Naive thymus-derived CD8-positive, alpha-beta T cell (primary cell): ENCODE results near the gene NKAPD1. TPM values are rescaled to one million over a fixed set of nuclear protein-coding genes. Genes with fewer than 3 reads are reported as not detected.

ENCODE experiments used
- ATAC-seq, 2 donors: fragments of 150-1000 bp; cut with Tn5 transposase in 1 of 2; sonication (Bioruptor Pico), chemical (Tn5 transposase) in 1 of 2; 1 replicate in 1 of 2; 2 replicates in 1 of 2; pipeline ENCODE4 v1.10.0; 2021; ENCODE audit warnings: mild to moderate bottlenecking in 2 of 2, moderate library complexity in 2 of 2
- POLR2A ChIA-PET: fragments of 350-600 bp; sonication (Branson Sonifier 250); formaldehyde crosslinking; loops from one replicate; lab custom pipeline; 2021; ENCODE audit warnings: antibody characterized with exemption; lab: Charles Lee
- DNase-seq, 10 donors: peaks; one replicate each; pipeline versions ENCODE4 v3.0.0 to v3.0.0-alpha.2; 2020 to 2022
- H3K27ac Mint-ChIP-seq, 10 donors: one replicate each; pipeline ENCODE4 v1.8.0; 2020 to 2022; ENCODE audit warnings: mild to moderate bottlenecking in 10 of 10, mixed read lengths in 10 of 10, moderate library complexity in 4 of 10, inconsistent platforms in 1 of 10
- H3K27me3 Mint-ChIP-seq, 5 donors: one replicate each; pipeline ENCODE4 v1.8.0; 2021 to 2022; ENCODE audit warnings: mixed read lengths in 5 of 5
- H3K36me3 Mint-ChIP-seq, 3 donors: one replicate each; pipeline ENCODE4 v1.8.0; 2020 to 2022; ENCODE audit warnings: mixed read lengths in 3 of 3, mild to moderate bottlenecking in 2 of 3, inconsistent platforms in 1 of 3
- H3K4me1 Mint-ChIP-seq, 4 donors: one replicate each; pipeline ENCODE4 v1.8.0; 2021 to 2022; ENCODE audit warnings: mixed read lengths in 4 of 4
- H3K4me3 Mint-ChIP-seq, 10 donors: one replicate each; pipeline ENCODE4 v1.8.0; 2020 to 2022; ENCODE audit warnings: mild to moderate bottlenecking in 10 of 10, mixed read lengths in 10 of 10, moderate library complexity in 6 of 10, inconsistent platforms in 1 of 10
- H3K9me3 Mint-ChIP-seq, 9 donors: one replicate each; pipeline ENCODE4 v1.8.0; 2020 to 2022; ENCODE audit warnings: mixed read lengths in 9 of 9, mild to moderate bottlenecking in 3 of 9, inconsistent platforms in 1 of 9, moderate library complexity in 1 of 9
- polyA plus RNA-seq, 3 donors: library from polyadenylated mRNA; unstranded; fragments of 300-500 nt; fragmentation: Illumina TruSeq; gene quantifications; one replicate each; pipeline ENCODE4 v1.2.3, GENCODE V29; 2021
- total RNA-seq, 8 experiments: library from RNA in 2 of 8; stranded (reverse) in 2 of 8; gene quantifications; one replicate each; pipeline ENCODE4 v1.2.3 and lab custom pipeline; 2021 to 2026

The NKAPD1 gene
- total and polyA plus RNA-seq, 5 experiments from 2014 or later = 9.8 to 21.7 (median 12.6) TPM

- H3K4me1 Mint-ChIP-seq = peaks cover 0 to 4% (median under 1%) of the 10 kb centered on the region in 4 donors
- H3K27me3 Mint-ChIP-seq = no peaks in the 10 kb centered on the region
- H3K36me3 Mint-ChIP-seq = peaks cover 0 to 3% (median 0%) of the 10 kb centered on the region in 3 donors
- H3K4me3 Mint-ChIP-seq = no peak overlapping the region
- ATAC-seq (no peak), DNase-seq (no peak)
- no peaks in the 10 kb centered on the region for H3K9me3 Mint-ChIP-seq
- POLR2A ChIA-PET = no interaction called here
- no peak overlapping the region for H3K27ac Mint-ChIP-seq
Measured at GRCh38 chr11:112128483-112129121, 54.5 kb downstream of the NKAPD1 start.

DNA sequence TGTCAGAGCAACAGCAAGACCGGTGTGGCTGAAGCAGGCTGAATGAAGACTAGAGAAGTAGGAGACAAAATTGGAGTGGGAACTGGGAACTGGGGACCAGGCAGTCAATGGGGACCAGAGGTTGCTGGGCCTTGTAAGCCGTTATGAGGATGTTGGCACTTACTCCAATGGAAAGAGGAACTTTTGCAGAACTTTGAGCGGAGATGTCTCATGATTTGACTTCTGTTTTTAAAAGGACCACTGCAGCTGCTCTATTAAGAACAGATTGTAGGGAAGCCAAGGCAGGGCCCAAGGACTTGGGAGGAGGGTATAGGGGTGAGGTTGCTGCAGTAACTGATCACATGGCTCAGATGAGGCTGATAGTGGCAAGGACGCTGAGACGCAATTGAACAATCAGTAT, 55.6 kb downstream of the NKAPD1 start:
- Mint-ChIP-seq H3K4me1 (peaks cover 0 to 4% (median under 1%) of the 10 kb centered on the region in 4 donors), H3K9me3 (no peaks in the 10 kb centered on the region), H3K4me3 (no peak overlapping the region), H3K36me3 (peaks cover 0 to 3% (median 0%) of the 10 kb centered on the region in 3 donors), H3K27me3 (no peaks in the 10 kb centered on the region), H3K27ac (no peak overlapping the region)
- ATAC-seq = no peak
- DNase-seq = no peak
- POLR2A ChIA-PET = no interaction called here

DNA sequence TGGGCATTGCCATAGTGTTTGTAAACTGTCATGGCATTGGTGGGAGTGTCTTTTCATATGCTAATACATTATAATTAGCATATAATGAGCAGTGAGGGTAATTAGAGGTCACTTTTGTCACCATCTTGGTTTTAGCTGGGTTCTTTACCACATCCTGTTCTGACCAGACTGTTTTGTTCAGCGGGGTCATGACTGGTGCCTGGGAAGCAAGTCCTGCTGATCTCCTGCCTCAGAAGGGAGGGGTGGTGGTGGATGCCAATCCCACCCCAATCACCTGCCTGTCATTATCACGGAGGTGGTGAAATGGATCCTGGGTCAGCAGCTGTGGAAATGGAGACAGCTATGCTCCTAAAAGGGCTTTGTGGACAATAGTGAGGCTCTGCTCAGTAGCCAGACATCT, 58.6 kb downstream of the NKAPD1 start:
- no peak for ATAC-seq
- Mint-ChIP-seq H3K27ac (no peak overlapping the region), H3K4me1 (peaks cover 0 to 4% (median 0%) of the 10 kb centered on the region in 4 donors)

DNA sequence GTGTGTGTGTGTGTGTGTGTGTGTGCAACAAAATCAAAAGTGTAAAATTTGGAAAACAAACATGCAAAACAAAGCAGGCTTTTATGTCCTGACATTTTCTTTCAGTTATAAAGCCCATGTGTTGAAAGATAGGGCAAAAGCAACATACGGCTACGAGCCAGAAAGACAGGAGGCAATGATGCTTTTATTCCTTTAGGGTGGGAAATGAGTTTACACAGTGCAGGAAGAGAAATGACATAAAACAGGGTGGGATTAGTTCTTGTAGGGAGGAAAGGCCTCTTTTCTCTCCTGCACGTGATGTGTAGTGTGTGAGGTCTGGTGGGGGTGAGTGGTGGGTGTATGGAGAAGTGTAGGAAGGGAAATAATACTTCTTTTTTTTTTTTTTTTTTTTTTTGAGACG, 60.4 kb downstream of the NKAPD1 start:
- H3K4me1 Mint-ChIP-seq = peaks cover 0 to 4% (median 0%) of the 10 kb centered on the region in 4 donors
- no peak overlapping the region for H3K27ac Mint-ChIP-seq
- DNase-seq (no peak), ATAC-seq (no peak)
- POLR2A ChIA-PET = no interaction called here
- H3K27me3 Mint-ChIP-seq = no peaks in the 10 kb centered on the region
- no peak overlapping the region for H3K4me3 Mint-ChIP-seq
- H3K36me3 Mint-ChIP-seq = peaks cover 0 to 3% (median 0%) of the 10 kb centered on the region in 3 donors
- no peaks in the 10 kb centered on the region for H3K9me3 Mint-ChIP-seq

More for the DNA sequence above, 58.6 kb downstream of the NKAPD1 start:
- no peak for DNase-seq
- POLR2A ChIA-PET = no interaction called here
- H3K27me3 Mint-ChIP-seq = no peaks in the 10 kb centered on the region
- no peak overlapping the region for H3K4me3 Mint-ChIP-seq
- peaks cover 0 to 3% (median 0%) of the 10 kb centered on the region in 3 donors for H3K36me3 Mint-ChIP-seq
- H3K9me3 Mint-ChIP-seq = no peaks in the 10 kb centered on the region

Other genes with a start within 250 kb of the NKAPD1 start
- gene ALG9, start 202.7 kb upstream of the NKAPD1 start, total RNA-seq = 10 to 100 TPM; 24.2 to 28.6 TPM
- 10 to 100 TPM in 2 of 3 donors, 1 to 10 TPM in 1; 6.4 to 13.1 (median 11.9) TPM for gene ALG9, start 202.7 kb upstream of the NKAPD1 start, polyA plus RNA-seq
- gene FDXACB1, start 195.1 kb upstream of the NKAPD1 start, total RNA-seq = 1 to 10 TPM; 5.9 to 6.1 TPM
- gene FDXACB1, start 195.1 kb upstream of the NKAPD1 start, polyA plus RNA-seq = 1 to 10 TPM; 7.5 to 8.3 (median 7.6) TPM
- 10 to 100 TPM; 22.9 to 25.6 TPM for gene CFAP68, start 194.8 kb upstream of the NKAPD1 start, total RNA-seq
- 10 to 100 TPM; 29.5 to 33.5 (median 33.4) TPM for gene CFAP68, start 194.8 kb upstream of the NKAPD1 start, polyA plus RNA-seq
- not detected for gene CRYAB, start 162.5 kb upstream of the NKAPD1 start, total RNA-seq
- not detected for gene CRYAB, start 162.5 kb upstream of the NKAPD1 start, polyA plus RNA-seq
- under 1 TPM in 1 of 2 experiments, not detected in 1; 0.27 TPM for gene HSPB2, start 161.6 kb upstream of the NKAPD1 start, total RNA-seq
- not detected for gene HSPB2, start 161.6 kb upstream of the NKAPD1 start, polyA plus RNA-seq
- not detected for gene C11orf52, start 155.4 kb upstream of the NKAPD1 start, total RNA-seq
- not detected for gene C11orf52, start 155.4 kb upstream of the NKAPD1 start, polyA plus RNA-seq
- 1 to 10 TPM in 1 of 2 experiments, under 1 TPM in 1; 0.80 to 1.2 TPM for gene DIXDC1, start 137.0 kb upstream of the NKAPD1 start, total RNA-seq
- gene DIXDC1, start 137.0 kb upstream of the NKAPD1 start, polyA plus RNA-seq = 1 to 10 TPM in 1 of 3 donors, under 1 TPM in 2; 0.27 to 5.7 (median 0.81) TPM
- 10 to 100 TPM; 20.0 to 20.5 TPM for gene DLAT, start 48.9 kb upstream of the NKAPD1 start, total RNA-seq
- gene DLAT, start 48.9 kb upstream of the NKAPD1 start, polyA plus RNA-seq = 10 to 100 TPM; 22.4 to 26.1 (median 24.5) TPM
- gene PIH1D2, start 282 bp upstream of the NKAPD1 start, total RNA-seq = not detected
- gene PIH1D2, start 282 bp upstream of the NKAPD1 start, polyA plus RNA-seq = under 1 TPM in 2 of 3 donors, not detected in 1; 0.50 to 0.87 TPM
- gene TIMM8B, start 12.5 kb downstream of the NKAPD1 start, total RNA-seq = 10 to 100 TPM; 26.2 to 33.3 TPM
- 10 to 100 TPM; 58.0 to 75.2 (median 69.1) TPM for gene TIMM8B, start 12.5 kb downstream of the NKAPD1 start, polyA plus RNA-seq
- 10 to 100 TPM; 71.5 to 76.9 TPM for gene SDHD, start 12.6 kb downstream of the NKAPD1 start, total RNA-seq
- 100 to 1,000 TPM; 167 to 191 (median 181) TPM for gene SDHD, start 12.6 kb downstream of the NKAPD1 start, polyA plus RNA-seq
- gene IL18, start 89.8 kb downstream of the NKAPD1 start, total RNA-seq = not detected
- gene IL18, start 89.8 kb downstream of the NKAPD1 start, polyA plus RNA-seq = under 1 TPM in 2 of 3 donors, not detected in 1; 0.16 to 0.19 TPM
- gene TEX12, start 93.1 kb downstream of the NKAPD1 start, total RNA-seq = under 1 TPM in 1 of 2 experiments, not detected in 1; 0.44 TPM
- not detected for gene TEX12, start 93.1 kb downstream of the NKAPD1 start, polyA plus RNA-seq
- 1 to 10 TPM; 1.9 to 2.3 TPM for gene BCO2, start 101.2 kb downstream of the NKAPD1 start, total RNA-seq
- not detected for gene BCO2, start 101.2 kb downstream of the NKAPD1 start, polyA plus RNA-seq
- 10 to 100 TPM; 28.7 to 30.8 TPM for gene PTS, start 152.1 kb downstream of the NKAPD1 start, total RNA-seq
- 1 to 10 TPM; 4.6 to 7.6 (median 5.3) TPM for gene PTS, start 152.1 kb downstream of the NKAPD1 start, polyA plus RNA-seq
- gene PLET1, start 186.6 kb downstream of the NKAPD1 start, total RNA-seq = not detected
- not detected for gene PLET1, start 186.6 kb downstream of the NKAPD1 start, polyA plus RNA-seq